ENCODE measurements around the gene HNRNPA2B1.
"Not testable (repeated sequence)": the region's sequence is repeated elsewhere in the genome, so short reads cannot be mapped to it uniquely, and the experiment has no call there.

HNRNPA2B1 gene

GRCh38 chr7:26166684-26167266 lies 33.8 kb downstream of the HNRNPA2B1 start:
- DNase-seq (ENCODE audit: low read depth in 2 of 2): no peak

GRCh38 chr7:26165950-26166683 lies 34.4 kb downstream of the HNRNPA2B1 start:
- DNase-seq (ENCODE audit: low read depth in 2 of 2): no peak

- DNase-seq (ENCODE audit: low read depth in 2 of 2): not testable (repeated sequence)
Observed at GRCh38 chr7:26163804-26164203, 36.7 kb downstream of the HNRNPA2B1 start.

GRCh38 chr7:26162431-26162830 lies 38.1 kb downstream of the HNRNPA2B1 start:
- DNase-seq (ENCODE audit: low read depth in 2 of 2): no peak

GRCh38 chr7:26160896-26161295 lies 39.6 kb downstream of the HNRNPA2B1 start:
- DNase-seq (ENCODE audit: low read depth in 2 of 2): no peak

- DNase-seq (ENCODE audit: low read depth in 2 of 2): no peak
Observed at GRCh38 chr7:26159243-26159642, 41.3 kb downstream of the HNRNPA2B1 start.

- DNase-seq (ENCODE audit: low read depth in 2 of 2): no peak
Observed at GRCh38 chr7:26157520-26158105, 42.9 kb downstream of the HNRNPA2B1 start.

- peak in 1 of 2 donors; percentile 38 for DNase-seq (ENCODE audit: low read depth in 2 of 2)
Observed at GRCh38 chr7:26156451-26157420, 43.8 kb downstream of the HNRNPA2B1 start.

- no peak for DNase-seq (ENCODE audit: low read depth in 2 of 2)
Observed at GRCh38 chr7:26155531-26156375, 44.8 kb downstream of the HNRNPA2B1 start.

GRCh38 chr7:26153823-26154783 lies 46.4 kb downstream of the HNRNPA2B1 start:
- DNase-seq (ENCODE audit: low read depth in 2 of 2): no peak

GRCh38 chr7:26153241-26153822 lies 47.2 kb downstream of the HNRNPA2B1 start:
- no peak for DNase-seq (ENCODE audit: low read depth in 2 of 2)

GRCh38 chr7:26152782-26153240 lies 47.7 kb downstream of the HNRNPA2B1 start:
- not testable (repeated sequence) for DNase-seq (ENCODE audit: low read depth in 2 of 2)

GRCh38 chr7:26151953-26152781 lies 48.4 kb downstream of the HNRNPA2B1 start, which contains the start of gene NFE2L3:
Gene NFE2L3 (plus strand): TSS chr7:26152198. CDS start chr7:26152499, 301 bp downstream.
- peak; percentile 57 to 72 for DNase-seq (ENCODE audit: low read depth in 2 of 2)

- DNase-seq (ENCODE audit: low read depth in 2 of 2): no peak
Observed at GRCh38 chr7:26151650-26151952, 48.9 kb downstream of the HNRNPA2B1 start.

- DNase-seq (ENCODE audit: low read depth in 2 of 2): no peak
Observed at GRCh38 chr7:26151096-26151495, 49.5 kb downstream of the HNRNPA2B1 start.

- DNase-seq (ENCODE audit: low read depth in 2 of 2): no peak
Observed at GRCh38 chr7:26149391-26149977, 51.1 kb downstream of the HNRNPA2B1 start.

- not testable (repeated sequence) for DNase-seq (ENCODE audit: low read depth in 2 of 2)
Observed at GRCh38 chr7:26148307-26148700, 52.2 kb downstream of the HNRNPA2B1 start.

Data from stimulated activated CD8-positive, alpha-beta memory T cell treated with anti-CD3 and anti-CD28 coated beads, Interleukin-15, amount 100 ng/mL, for 4 hours (primary cell).